ENCODE data around the gene GATA2.

GATA2 gene

DNA sequence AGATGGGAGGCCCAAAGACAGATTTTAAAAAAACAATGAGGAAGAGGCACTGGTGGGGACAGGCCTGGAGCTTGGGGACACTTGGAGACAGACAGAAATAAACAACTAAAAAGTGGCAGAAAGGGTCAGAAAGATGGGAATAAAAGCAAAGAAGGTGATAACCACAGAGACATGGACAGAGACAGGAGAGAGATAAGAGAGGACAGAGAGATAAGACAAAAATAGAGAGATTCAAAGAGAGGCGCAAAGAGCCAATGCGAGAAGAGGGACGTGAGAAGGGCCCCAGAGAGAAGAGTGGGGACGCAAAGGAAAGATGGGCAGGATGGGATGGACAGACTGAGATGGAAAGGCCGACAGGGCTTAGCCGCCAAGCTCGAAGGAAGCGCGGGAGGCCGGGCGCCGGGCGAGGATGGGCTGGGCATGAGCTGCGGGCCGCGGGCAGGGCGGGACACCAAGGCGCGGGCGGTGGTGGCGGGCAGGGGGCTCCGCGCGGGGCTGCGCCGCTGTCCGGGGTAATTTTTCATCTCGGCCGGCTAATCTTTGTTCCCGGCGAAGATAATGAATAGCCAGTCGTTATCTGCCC lies 3.1 kb upstream of the GATA2 start (continued):
- TF ChIP-seq, protein P1, sequence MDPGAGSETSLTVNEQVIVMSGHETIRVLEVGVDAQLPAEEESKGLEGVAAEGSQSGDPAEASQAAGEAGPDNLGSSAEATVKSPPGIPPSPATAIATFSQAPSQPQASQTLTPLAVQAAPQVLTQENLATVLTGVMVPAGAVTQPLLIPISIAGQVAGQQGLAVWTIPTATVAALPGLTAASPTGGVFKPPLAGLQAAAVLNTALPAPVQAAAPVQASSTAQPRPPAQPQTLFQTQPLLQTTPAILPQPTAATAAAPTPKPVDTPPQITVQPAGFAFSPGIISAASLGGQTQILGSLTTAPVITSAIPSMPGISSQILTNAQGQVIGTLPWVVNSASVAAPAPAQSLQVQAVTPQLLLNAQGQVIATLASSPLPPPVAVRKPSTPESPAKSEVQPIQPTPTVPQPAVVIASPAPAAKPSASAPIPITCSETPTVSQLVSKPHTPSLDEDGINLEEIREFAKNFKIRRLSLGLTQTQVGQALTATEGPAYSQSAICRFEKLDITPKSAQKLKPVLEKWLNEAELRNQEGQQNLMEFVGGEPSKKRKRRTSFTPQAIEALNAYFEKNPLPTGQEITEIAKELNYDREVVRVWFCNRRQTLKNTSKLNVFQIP (CRISPR knock-in tag; IDR thresholded peaks at IDR 0.05; ENCODE audit: borderline replicate concordance, low read depth), result no peak
- TF ChIP-seq ZNF565 (CRISPR knock-in tag; conservative IDR thresholded peaks at IDR 0.05; ENCODE audit: low read depth) (no peak), ZNF70 (CRISPR knock-in tag; IDR thresholded peaks at IDR 0.05) (0 out of 2 replicates have a peak, but pooled peaks have one; percentile 51), ARNTL (CRISPR knock-in tag; IDR thresholded peaks at IDR 0.05; ENCODE audit: borderline replicate concordance, low read depth) (no peak), ZFP30 (CRISPR knock-in tag; IDR thresholded peaks at IDR 0.05) (no peak)

DNA sequence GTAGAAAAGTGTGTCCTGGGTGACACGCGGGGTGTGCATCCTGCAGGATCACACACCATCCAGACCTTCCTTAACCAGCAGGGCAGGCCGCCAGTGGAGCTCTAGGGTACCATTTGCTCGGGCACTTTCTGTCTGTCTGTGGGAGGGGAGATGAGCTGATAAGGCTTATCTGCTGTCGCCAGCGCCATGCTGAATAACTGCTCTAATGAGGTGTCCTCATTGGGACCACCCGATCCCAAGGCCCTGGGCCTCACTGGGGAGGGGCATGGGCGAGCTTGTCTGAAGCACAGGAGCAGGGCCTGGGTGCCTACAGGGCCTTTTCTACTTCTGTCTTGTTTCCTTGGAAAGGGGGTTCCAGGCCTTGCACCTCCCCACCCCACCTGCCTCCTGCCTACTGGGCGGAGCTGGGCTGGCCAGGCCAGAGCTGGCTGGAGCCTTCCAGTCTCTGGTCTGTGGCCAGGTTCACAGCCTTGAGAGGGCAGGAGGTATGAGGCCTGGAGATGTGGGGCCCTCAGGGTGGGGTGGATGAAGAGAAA lies 2.5 kb upstream of the GATA2 start:
- no peak for ATAC-seq

DNA sequence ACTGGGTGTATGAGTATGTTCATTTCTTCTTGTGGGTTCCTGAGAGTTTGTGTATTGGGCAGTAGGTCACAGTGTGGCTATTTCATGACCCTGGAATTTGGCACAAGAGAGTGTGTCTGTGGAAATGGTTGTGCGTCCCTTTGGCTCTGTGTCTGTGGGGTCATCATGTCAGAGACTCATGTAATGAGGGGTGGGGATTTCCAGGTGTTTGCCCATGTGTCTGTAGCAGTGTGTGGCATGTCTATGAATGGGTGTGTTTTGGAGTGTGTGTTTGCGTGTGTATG lies 1.3 kb upstream of the GATA2 start:
- TF ChIP-seq, protein P2, sequence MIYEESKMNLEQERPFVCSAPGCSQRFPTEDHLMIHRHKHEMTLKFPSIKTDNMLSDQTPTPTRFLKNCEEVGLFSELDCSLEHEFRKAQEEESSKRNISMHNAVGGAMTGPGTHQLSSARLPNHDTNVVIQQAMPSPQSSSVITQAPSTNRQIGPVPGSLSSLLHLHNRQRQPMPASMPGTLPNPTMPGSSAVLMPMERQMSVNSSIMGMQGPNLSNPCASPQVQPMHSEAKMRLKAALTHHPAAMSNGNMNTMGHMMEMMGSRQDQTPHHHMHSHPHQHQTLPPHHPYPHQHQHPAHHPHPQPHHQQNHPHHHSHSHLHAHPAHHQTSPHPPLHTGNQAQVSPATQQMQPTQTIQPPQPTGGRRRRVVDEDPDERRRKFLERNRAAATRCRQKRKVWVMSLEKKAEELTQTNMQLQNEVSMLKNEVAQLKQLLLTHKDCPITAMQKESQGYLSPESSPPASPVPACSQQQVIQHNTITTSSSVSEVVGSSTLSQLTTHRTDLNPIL (CRISPR knock-in tag; IDR thresholded peaks at IDR 0.05; ENCODE audit: low read depth), result no peak
- TF ChIP-seq RARB (CRISPR knock-in tag; IDR thresholded peaks at IDR 0.05) (no peak), PPARA (CRISPR knock-in tag; IDR thresholded peaks at IDR 0.05; ENCODE audit: borderline replicate concordance) (no peak), CSDC2 (CRISPR knock-in tag; IDR thresholded peaks at IDR 0.05) (no peak), ZFP3 (CRISPR knock-in tag; IDR thresholded peaks at IDR 0.05) (no peak), ZNF8 (CRISPR knock-in tag; IDR thresholded peaks at IDR 0.05) (no peak), GLIS3 (CRISPR knock-in tag; IDR thresholded peaks at IDR 0.05) (no peak), ZNF565 (CRISPR knock-in tag; conservative IDR thresholded peaks at IDR 0.05; ENCODE audit: low read depth) (no peak), OSR1 (CRISPR knock-in tag; IDR thresholded peaks at IDR 0.05) (no peak), ESRRG (CRISPR knock-in tag; IDR thresholded peaks at IDR 0.05) (no peak), BACH2 (CRISPR knock-in tag; IDR thresholded peaks at IDR 0.05; ENCODE audit: borderline replicate concordance) (no peak), ZNF70 (CRISPR knock-in tag; IDR thresholded peaks at IDR 0.05) (no peak)
- TF ChIP-seq, protein P3, sequence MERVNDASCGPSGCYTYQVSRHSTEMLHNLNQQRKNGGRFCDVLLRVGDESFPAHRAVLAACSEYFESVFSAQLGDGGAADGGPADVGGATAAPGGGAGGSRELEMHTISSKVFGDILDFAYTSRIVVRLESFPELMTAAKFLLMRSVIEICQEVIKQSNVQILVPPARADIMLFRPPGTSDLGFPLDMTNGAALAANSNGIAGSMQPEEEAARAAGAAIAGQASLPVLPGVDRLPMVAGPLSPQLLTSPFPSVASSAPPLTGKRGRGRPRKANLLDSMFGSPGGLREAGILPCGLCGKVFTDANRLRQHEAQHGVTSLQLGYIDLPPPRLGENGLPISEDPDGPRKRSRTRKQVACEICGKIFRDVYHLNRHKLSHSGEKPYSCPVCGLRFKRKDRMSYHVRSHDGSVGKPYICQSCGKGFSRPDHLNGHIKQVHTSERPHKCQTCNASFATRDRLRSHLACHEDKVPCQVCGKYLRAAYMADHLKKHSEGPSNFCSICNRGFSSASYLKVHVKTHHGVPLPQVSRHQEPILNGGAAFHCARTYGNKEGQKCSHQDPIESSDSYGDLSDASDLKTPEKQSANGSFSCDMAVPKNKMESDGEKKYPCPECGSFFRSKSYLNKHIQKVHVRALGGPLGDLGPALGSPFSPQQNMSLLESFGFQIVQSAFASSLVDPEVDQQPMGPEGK (CRISPR knock-in tag; IDR thresholded peaks at IDR 0.05; ENCODE audit: borderline replicate concordance), result no peak
- TF ChIP-seq, protein P4, sequence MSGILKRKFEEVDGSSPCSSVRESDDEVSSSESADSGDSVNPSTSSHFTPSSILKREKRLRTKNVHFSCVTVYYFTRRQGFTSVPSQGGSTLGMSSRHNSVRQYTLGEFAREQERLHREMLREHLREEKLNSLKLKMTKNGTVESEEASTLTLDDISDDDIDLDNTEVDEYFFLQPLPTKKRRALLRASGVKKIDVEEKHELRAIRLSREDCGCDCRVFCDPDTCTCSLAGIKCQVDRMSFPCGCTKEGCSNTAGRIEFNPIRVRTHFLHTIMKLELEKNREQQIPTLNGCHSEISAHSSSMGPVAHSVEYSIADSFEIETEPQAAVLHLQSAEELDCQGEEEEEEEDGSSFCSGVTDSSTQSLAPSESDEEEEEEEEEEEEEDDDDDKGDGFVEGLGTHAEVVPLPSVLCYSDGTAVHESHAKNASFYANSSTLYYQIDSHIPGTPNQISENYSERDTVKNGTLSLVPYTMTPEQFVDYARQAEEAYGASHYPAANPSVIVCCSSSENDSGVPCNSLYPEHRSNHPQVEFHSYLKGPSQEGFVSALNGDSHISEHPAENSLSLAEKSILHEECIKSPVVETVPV (CRISPR knock-in tag; IDR thresholded peaks at IDR 0.05), result no peak
- no peak for ATAC-seq

More for the DNA sequence above, 2.5 kb upstream of the GATA2 start:
- 0 out of 2 replicates have a peak, but pooled peaks have one; percentile 12 for TF ChIP-seq TCF4 (CRISPR knock-in tag; IDR thresholded peaks at IDR 0.05; ENCODE audit: borderline replicate concordance)
- TF ChIP-seq, protein P3 (CRISPR knock-in tag; IDR thresholded peaks at IDR 0.05; ENCODE audit: borderline replicate concordance), result no peak
- TF ChIP-seq, protein P5, sequence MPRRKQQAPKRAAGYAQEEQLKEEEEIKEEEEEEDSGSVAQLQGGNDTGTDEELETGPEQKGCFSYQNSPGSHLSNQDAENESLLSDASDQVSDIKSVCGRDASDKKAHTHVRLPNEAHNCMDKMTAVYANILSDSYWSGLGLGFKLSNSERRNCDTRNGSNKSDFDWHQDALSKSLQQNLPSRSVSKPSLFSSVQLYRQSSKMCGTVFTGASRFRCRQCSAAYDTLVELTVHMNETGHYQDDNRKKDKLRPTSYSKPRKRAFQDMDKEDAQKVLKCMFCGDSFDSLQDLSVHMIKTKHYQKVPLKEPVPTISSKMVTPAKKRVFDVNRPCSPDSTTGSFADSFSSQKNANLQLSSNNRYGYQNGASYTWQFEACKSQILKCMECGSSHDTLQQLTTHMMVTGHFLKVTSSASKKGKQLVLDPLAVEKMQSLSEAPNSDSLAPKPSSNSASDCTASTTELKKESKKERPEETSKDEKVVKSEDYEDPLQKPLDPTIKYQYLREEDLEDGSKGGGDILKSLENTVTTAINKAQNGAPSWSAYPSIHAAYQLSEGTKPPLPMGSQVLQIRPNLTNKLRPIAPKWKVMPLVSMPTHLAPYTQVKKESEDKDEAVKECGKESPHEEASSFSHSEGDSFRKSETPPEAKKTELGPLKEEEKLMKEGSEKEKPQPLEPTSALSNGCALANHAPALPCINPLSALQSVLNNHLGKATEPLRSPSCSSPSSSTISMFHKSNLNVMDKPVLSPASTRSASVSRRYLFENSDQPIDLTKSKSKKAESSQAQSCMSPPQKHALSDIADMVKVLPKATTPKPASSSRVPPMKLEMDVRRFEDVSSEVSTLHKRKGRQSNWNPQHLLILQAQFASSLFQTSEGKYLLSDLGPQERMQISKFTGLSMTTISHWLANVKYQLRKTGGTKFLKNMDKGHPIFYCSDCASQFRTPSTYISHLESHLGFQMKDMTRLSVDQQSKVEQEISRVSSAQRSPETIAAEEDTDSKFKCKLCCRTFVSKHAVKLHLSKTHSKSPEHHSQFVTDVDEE (CRISPR knock-in tag; IDR thresholded peaks at IDR 0.05), result peak; percentile 56; the same call in 1 of the 2 replicates
- TF ChIP-seq TOX (CRISPR knock-in tag; IDR thresholded peaks at IDR 0.05; ENCODE audit: borderline replicate concordance), result no peak
- TF ChIP-seq ZNF8 (CRISPR knock-in tag; IDR thresholded peaks at IDR 0.05), result no peak

All from SK-N-SH treated with all-trans-retinoic acid at 6 μM for 48 hours (cell line).